Progenitor cell of endocrine pancreas (in vitro differentiated cells): ENCODE data around the gene REPS2. TPM values are rescaled to one million over a fixed set of nuclear protein-coding genes. Genes with fewer than 3 reads are reported as not detected.

ENCODE experiments used
- DNase-seq: peaks from one replicate; pipeline ENCODE4 v3.0.0; 2021; ENCODE audit warnings: low spot score; ENCODE audit not compliant: unreplicated experiment
- H3K27ac Mint-ChIP-seq: 2 replicates; pipeline ENCODE4 v1.8.0; 2021; ENCODE audit warnings: mild to moderate bottlenecking, moderate library complexity, mixed read lengths
- H3K27me3 Mint-ChIP-seq: 2 replicates; pipeline ENCODE4 v1.8.0; 2021; ENCODE audit warnings: mixed read lengths
- H3K36me3 Mint-ChIP-seq: 2 replicates; pipeline ENCODE4 v1.8.0; 2022; ENCODE audit warnings: mixed read lengths; ENCODE audit not compliant: insufficient read depth
- H3K4me1 Mint-ChIP-seq: 2 replicates; pipeline ENCODE4 v1.8.0; 2021; ENCODE audit warnings: low read depth, mixed read lengths
- H3K4me3 Mint-ChIP-seq: 2 replicates; pipeline ENCODE4 v1.8.0; 2021; ENCODE audit warnings: low read depth, mild to moderate bottlenecking, moderate library complexity, mixed read lengths
- H3K9me3 Mint-ChIP-seq: 2 replicates; pipeline ENCODE4 v1.8.0; 2021; ENCODE audit warnings: low read depth, mixed read lengths
- CTCF ChIP-seq: fragments of 200-600 bp; sonication (generic); IDR thresholded peaks from one replicate; pipeline ENCODE4 v1.5.0; 2021; ENCODE audit warnings: antibody characterized with exemption, mild to moderate bottlenecking; ENCODE audit not compliant: unreplicated experiment
- total RNA-seq: library from RNA; stranded (reverse); gene quantifications from 2 replicates; pipeline ENCODE4 v1.2.1, GENCODE V29; 2021

The REPS2 gene
- total RNA-seq, 1 donor from 2014 or later, result 4.3 TPM

- DNase-seq, result no peak
- no peak overlapping the region for H3K4me3 Mint-ChIP-seq
- H3K4me1 Mint-ChIP-seq, result peaks cover 3% of the 10 kb centered on the region
- H3K36me3 Mint-ChIP-seq, result no peaks in the 10 kb centered on the region
- H3K9me3 Mint-ChIP-seq, result no peaks in the 10 kb centered on the region
- no peak for TF ChIP-seq CTCF
- peaks cover 14% of the 10 kb centered on the region for H3K27me3 Mint-ChIP-seq
- no peak overlapping the region for H3K27ac Mint-ChIP-seq
Observed at GRCh38 chrX:17027931-17028330, 81.5 kb downstream of the REPS2 start.

GRCh38 chrX:17028356-17028755, 81.9 kb downstream of the REPS2 start:
- H3K27ac Mint-ChIP-seq, result no peak overlapping the region
- TF ChIP-seq CTCF, result no peak
- H3K27me3 Mint-ChIP-seq, result peaks cover 17% of the 10 kb centered on the region
- no peaks in the 10 kb centered on the region for H3K9me3 Mint-ChIP-seq
- peaks cover 3% of the 10 kb centered on the region for H3K4me1 Mint-ChIP-seq
- no peaks in the 10 kb centered on the region for H3K36me3 Mint-ChIP-seq
- DNase-seq, result no peak
- H3K4me3 Mint-ChIP-seq, result no peak overlapping the region

- Mint-ChIP-seq H3K36me3 (no peaks in the 10 kb centered on the region), H3K27me3 (peaks cover 14% of the 10 kb centered on the region), H3K27ac (no peak overlapping the region), H3K4me1 (no peaks in the 10 kb centered on the region), H3K9me3 (no peaks in the 10 kb centered on the region), H3K4me3 (no peak overlapping the region)
- DNase-seq, result no peak
- no peak for TF ChIP-seq CTCF
Observed at GRCh38 chrX:17030092-17030491, 83.6 kb downstream of the REPS2 start.

GRCh38 chrX:17030580-17031270, 84.3 kb downstream of the REPS2 start:
- H3K36me3 Mint-ChIP-seq, result no peaks in the 10 kb centered on the region

GRCh38 chrX:17031827-17032226, 85.4 kb downstream of the REPS2 start:
- H3K27ac Mint-ChIP-seq, result no peak overlapping the region
- no peak for TF ChIP-seq CTCF
- H3K36me3 Mint-ChIP-seq, result no peaks in the 10 kb centered on the region
- no peak overlapping the region for H3K4me3 Mint-ChIP-seq
- H3K27me3 Mint-ChIP-seq, result peaks cover 6% of the 10 kb centered on the region
- no peak for DNase-seq
- no peaks in the 10 kb centered on the region for H3K9me3 Mint-ChIP-seq
- peaks cover 1% of the 10 kb centered on the region for H3K4me1 Mint-ChIP-seq

More at GRCh38 chrX:17030580-17031270, 84.3 kb downstream of the REPS2 start:
- no peak for TF ChIP-seq CTCF
- Mint-ChIP-seq H3K27me3 (peaks cover 13% of the 10 kb centered on the region), H3K4me3 (no peak overlapping the region), H3K9me3 (no peaks in the 10 kb centered on the region), H3K4me1 (no peaks in the 10 kb centered on the region), H3K27ac (no peak overlapping the region)
- DNase-seq, result no peak
